Measurements from ENCODE around the gene KCNIP4. TPM values are rescaled to one million over a fixed set of nuclear protein-coding genes. Genes with fewer than 3 reads are reported as not detected.

KCNIP4 gene
- total and polyA plus RNA-seq, 2 donors (not counting 3 experiments of a cell fraction or from before 2014, with no cell fraction given), result not detected

DNA sequence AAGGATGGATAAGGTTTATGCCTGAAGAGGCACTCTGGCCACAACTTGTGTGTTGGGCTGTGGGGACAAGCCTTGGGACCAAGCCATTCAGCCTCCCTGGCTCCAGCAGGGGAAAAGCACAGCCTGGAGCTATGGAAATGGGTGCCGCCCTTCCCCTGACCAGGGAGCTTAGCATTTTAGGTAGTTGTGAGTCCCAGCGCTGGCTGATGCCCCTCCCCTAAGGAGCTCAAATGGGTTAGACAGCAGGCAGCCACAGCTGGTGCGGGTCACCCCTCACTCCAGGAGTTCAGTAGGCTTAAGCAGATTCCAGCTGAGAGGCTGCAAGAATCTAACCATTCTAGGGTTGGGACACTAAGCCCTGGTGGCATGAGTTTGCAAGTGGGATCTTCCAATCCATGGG, 172.9 kb downstream of the KCNIP4 start:
- ChIA-PET POLR2A (no interaction called here), CTCF (interaction anchor here (1.2 kb wide), 1 partner anchor 14 kb away, joined by 6 read pairs; no protein-coding TSS in a partner anchor)
- no peak overlapping the region for H3K4me3 ChIP-seq (replicated peaks in 1 of 3; ENCODE audit: insufficient read depth in 1 of 3, low read depth in 1 of 3, low read length in 3 of 3)
- H2AFZ ChIP-seq (ENCODE audit: low read depth, low read length), result no peak overlapping the region
- H3K79me2 ChIP-seq (ENCODE audit: control insufficient read depth, insufficient read depth, low read length), result no peaks in the 10 kb centered on the region
- no peaks in the 10 kb centered on the region for H4K20me1 ChIP-seq (replicated peaks; ENCODE audit: control insufficient read depth, extremely low read depth, insufficient read depth, low read length)
- H3K4me2 ChIP-seq (ENCODE audit: insufficient read depth, low read length), result no peak overlapping the region
- no peaks in the 10 kb centered on the region for H3K36me3 ChIP-seq (ENCODE audit: control insufficient read depth in 2 of 2, extremely low read depth in 1 of 2, insufficient read depth in 2 of 2, low read length in 2 of 2)
- no peak for DNase-seq (ENCODE audit: low read depth, low spot score)
- H3K9me3 ChIP-seq (replicated peaks; ENCODE audit: control insufficient read depth, insufficient read depth, low read length), result no peaks in the 10 kb centered on the region
- dilution Hi-C loops (cut with MboI; ENCODE audit: extremely low pct_ligation_motif_present, low sequenced_read_pairs), result no loop called here
- H3K27ac ChIP-seq (ENCODE audit: insufficient read depth, low read depth, low read length), result no peak overlapping the region
- no peak overlapping the region for H3K9ac ChIP-seq (replicated peaks; ENCODE audit: extremely low read depth, insufficient read depth, low read length)
- peaks cover 8% of the 10 kb centered on the region for H3K4me1 ChIP-seq (ENCODE audit: control insufficient read depth, extremely low read depth, insufficient read depth, low read length)
- intact Hi-C loops (cut with micrococcal nuclease), result no loop called here
- no peak for FAIRE-seq
- TF ChIP-seq GATA2 (IDR thresholded peaks at IDR 0.05; ENCODE audit: insufficient read depth, insufficient read length, low read depth, low read length) (no peak), JUN (IDR thresholded peaks at IDR 0.05; ENCODE audit: borderline replicate concordance, insufficient read depth, insufficient read length, low read depth) (no peak), POLR2A (IDR thresholded peaks at IDR 0.05; ENCODE audit: low read depth, low read length) (no peak), MYC (IDR thresholded peaks at IDR 0.05; ENCODE audit: low read depth, low read length) (no peak)
- TF ChIP-seq, protein P1, sequence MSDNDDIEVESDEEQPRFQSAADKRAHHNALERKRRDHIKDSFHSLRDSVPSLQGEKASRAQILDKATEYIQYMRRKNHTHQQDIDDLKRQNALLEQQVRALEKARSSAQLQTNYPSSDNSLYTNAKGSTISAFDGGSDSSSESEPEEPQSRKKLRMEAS (IDR thresholded peaks at IDR 0.05; ENCODE audit: insufficient read depth, insufficient read length), result no peak
- TF ChIP-seq, protein P2, sequence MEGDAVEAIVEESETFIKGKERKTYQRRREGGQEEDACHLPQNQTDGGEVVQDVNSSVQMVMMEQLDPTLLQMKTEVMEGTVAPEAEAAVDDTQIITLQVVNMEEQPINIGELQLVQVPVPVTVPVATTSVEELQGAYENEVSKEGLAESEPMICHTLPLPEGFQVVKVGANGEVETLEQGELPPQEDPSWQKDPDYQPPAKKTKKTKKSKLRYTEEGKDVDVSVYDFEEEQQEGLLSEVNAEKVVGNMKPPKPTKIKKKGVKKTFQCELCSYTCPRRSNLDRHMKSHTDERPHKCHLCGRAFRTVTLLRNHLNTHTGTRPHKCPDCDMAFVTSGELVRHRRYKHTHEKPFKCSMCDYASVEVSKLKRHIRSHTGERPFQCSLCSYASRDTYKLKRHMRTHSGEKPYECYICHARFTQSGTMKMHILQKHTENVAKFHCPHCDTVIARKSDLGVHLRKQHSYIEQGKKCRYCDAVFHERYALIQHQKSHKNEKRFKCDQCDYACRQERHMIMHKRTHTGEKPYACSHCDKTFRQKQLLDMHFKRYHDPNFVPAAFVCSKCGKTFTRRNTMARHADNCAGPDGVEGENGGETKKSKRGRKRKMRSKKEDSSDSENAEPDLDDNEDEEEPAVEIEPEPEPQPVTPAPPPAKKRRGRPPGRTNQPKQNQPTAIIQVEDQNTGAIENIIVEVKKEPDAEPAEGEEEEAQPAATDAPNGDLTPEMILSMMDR (IDR thresholded peaks at IDR 0.05; ENCODE audit: extremely low read depth in 1 of 2, insufficient read depth in 1 of 2, low read depth in 1 of 2, low read length in 2 of 2), result no peak
- peaks cover 21 to 36% of the 10 kb centered on the region in 2 experiments for H3K27me3 ChIP-seq (ENCODE audit: control insufficient read depth in 2 of 2, insufficient read depth in 2 of 2, low read length in 2 of 2)
- BruUV-seq (replicated peaks), result no TSS peak
- H3K9me1 ChIP-seq (replicated peaks; ENCODE audit: control insufficient read depth, extremely low read depth, insufficient read depth, low read length), result no peaks in the 10 kb centered on the region

All from endothelial cell of umbilical vein (primary cell).